ENCODE results near the gene LBR. TPM values are rescaled to one million over a fixed set of nuclear protein-coding genes. Genes with fewer than 3 reads are reported as not detected.

The LBR gene
- total and polyA plus RNA-seq, 12 donors, result 7.6 to 22.6 (median 10.3) TPM

- no peaks in the 10 kb centered on the region for H3K27me3 ChIP-seq
- H3K36me3 ChIP-seq, result no peaks in the 10 kb centered on the region
- intact Hi-C loops (cut with DNase I), result no loop called here
- no peak for TF ChIP-seq CTCF (IDR thresholded peaks at IDR 0.05)
- no peak overlapping the region for H3K27ac ChIP-seq
- peaks cover 0 to 9% (median 0%) of the 10 kb centered on the region in 9 donors for H3K4me1 ChIP-seq
- no peak for DNase-seq
- H3K9me3 ChIP-seq, result peaks cover 0 to 11% (median 0%) of the 10 kb centered on the region in 11 donors
- H3K4me3 ChIP-seq, result no peak overlapping the region
- 41 to 61% methylated on average over 6 of the region's 6 CpGs for WGBS, 2 donors
- ATAC-seq, result peak in 6 of 8 donors; percentile 50 to 89 (median 74)
Measured at GRCh38 chr1:225435957-225436392, 8.1 kb upstream of the LBR start.

- Histone ChIP-seq H3K27ac (no peak overlapping the region), H3K36me3 (no peaks in the 10 kb centered on the region), H3K4me3 (no peak overlapping the region), H3K27me3 (no peaks in the 10 kb centered on the region), H3K9me3 (peaks cover 0 to 12% (median 0%) of the 10 kb centered on the region in 11 donors), H3K4me1 (peaks cover 0 to 9% (median 0%) of the 10 kb centered on the region in 9 donors)
- ATAC-seq (peak in 1 of 8 donors; percentile 24), DNase-seq (no peak)
- no peak for TF ChIP-seq CTCF (IDR thresholded peaks at IDR 0.05)
- intact Hi-C loops (cut with DNase I), result no loop called here
- 86 to 94% methylated on average over 1 of the region's 1 CpG for WGBS, 2 donors
Measured at GRCh38 chr1:225435487-225435886, 7.6 kb upstream of the LBR start.

GRCh38 chr1:225435076-225435475 lies 7.2 kb upstream of the LBR start:
- TF ChIP-seq CTCF (IDR thresholded peaks at IDR 0.05), result no peak
- H3K27ac ChIP-seq, result no peak overlapping the region

GRCh38 chr1:225434046-225434445 lies 6.2 kb upstream of the LBR start:
- Histone ChIP-seq H3K36me3 (no peaks in the 10 kb centered on the region), H3K27me3 (no peaks in the 10 kb centered on the region), H3K4me1 (peaks cover 0 to 13% (median 2%) of the 10 kb centered on the region in 9 donors), H3K4me3 (no peak overlapping the region), H3K9me3 (peaks cover 0 to 12% (median 0%) of the 10 kb centered on the region in 11 donors), H3K27ac (no peak overlapping the region)
- WGBS, 2 donors, result 90 to 96% methylated on average over 5 of the region's 5 CpGs
- DNase-seq, result no peak
- TF ChIP-seq CTCF (IDR thresholded peaks at IDR 0.05), result no peak
- ATAC-seq, result no peak
- intact Hi-C loops (cut with DNase I), result no loop called here

More at GRCh38 chr1:225435076-225435475, 7.2 kb upstream of the LBR start:
- WGBS, 2 donors, result 79 to 80% methylated on average over 6 of the region's 6 CpGs
- no peak for ATAC-seq
- Histone ChIP-seq H3K9me3 (peaks cover 0 to 12% (median 0%) of the 10 kb centered on the region in 11 donors), H3K4me3 (no peak overlapping the region), H3K27me3 (no peaks in the 10 kb centered on the region), H3K4me1 (peaks cover 0 to 9% (median 0%) of the 10 kb centered on the region in 9 donors), H3K36me3 (no peaks in the 10 kb centered on the region)
- no peak for DNase-seq
- intact Hi-C loops (cut with DNase I), result no loop called here

Measured in heart right ventricle (tissue), 16 donors.